ENCODE results near the gene KHSRP.

KHSRP gene

GRCh38 chr19:6412447-6413091 is 12.0 kb downstream of the KHSRP start:
- no peaks in the 10 kb centered on the region for H3K27me3 ChIP-seq
- intact Hi-C loops (cut with DNase I; ENCODE audit: low total_unique reads), result no loop called here
- TF ChIP-seq CTCF (IDR thresholded peaks at IDR 0.05), result peak in 1 of 2 experiments; percentile 37
- H3K4me3 ChIP-seq, result no peak overlapping the region
- no peak overlapping the region for H3K27ac ChIP-seq
- H3K9me3 ChIP-seq, result no peaks in the 10 kb centered on the region
- H3K4me1 ChIP-seq, result no peaks in the 10 kb centered on the region
- no peak for DNase-seq
- H3K36me3 ChIP-seq, result peaks cover 37 to 44% (median 38%) of the 10 kb centered on the region in 3 donors

GRCh38 chr19:6412061-6412446 is 12.6 kb downstream of the KHSRP start:
- H3K27ac ChIP-seq, result no peak overlapping the region
- H3K27me3 ChIP-seq, result no peaks in the 10 kb centered on the region
- no peaks in the 10 kb centered on the region for H3K9me3 ChIP-seq
- no peak for TF ChIP-seq CTCF (IDR thresholded peaks at IDR 0.05)
- H3K4me1 ChIP-seq, result no peaks in the 10 kb centered on the region
- H3K4me3 ChIP-seq, result no peak overlapping the region
- DNase-seq, result no peak
- intact Hi-C loops (cut with DNase I; ENCODE audit: low total_unique reads), result no loop called here
- H3K36me3 ChIP-seq, result peaks cover 31 to 39% (median 33%) of the 10 kb centered on the region in 3 donors

GRCh38 chr19:6409346-6409745 is 15.3 kb downstream of the KHSRP start:
- Histone ChIP-seq H3K36me3 (peaks cover 4 to 12% (median 6%) of the 10 kb centered on the region in 3 donors), H3K27ac (no peak overlapping the region), H3K4me1 (no peaks in the 10 kb centered on the region), H3K4me3 (no peak overlapping the region), H3K27me3 (no peaks in the 10 kb centered on the region), H3K9me3 (no peaks in the 10 kb centered on the region)
- TF ChIP-seq CTCF (IDR thresholded peaks at IDR 0.05), result no peak
- no peak for DNase-seq
- intact Hi-C loops (cut with DNase I; ENCODE audit: low total_unique reads), result no loop called here

- Histone ChIP-seq H3K4me3 (no peak overlapping the region), H3K9me3 (no peaks in the 10 kb centered on the region), H3K27ac (no peak overlapping the region), H3K27me3 (no peaks in the 10 kb centered on the region), H3K36me3 (no peaks in the 10 kb centered on the region), H3K4me1 (no peaks in the 10 kb centered on the region)
- no peak for DNase-seq
- TF ChIP-seq CTCF (IDR thresholded peaks at IDR 0.05), result no peak
- intact Hi-C loops (cut with DNase I; ENCODE audit: low total_unique reads), result no loop called here
Measured at GRCh38 chr19:6406401-6406800, 18.2 kb downstream of the KHSRP start.

GRCh38 chr19:6402837-6403608 is 21.6 kb downstream of the KHSRP start:
- Histone ChIP-seq H3K4me3 (no peak overlapping the region), H3K27me3 (no peaks in the 10 kb centered on the region), H3K27ac (no peak overlapping the region), H3K36me3 (no peaks in the 10 kb centered on the region), H3K4me1 (no peaks in the 10 kb centered on the region), H3K9me3 (no peaks in the 10 kb centered on the region)
- intact Hi-C loops (cut with DNase I; ENCODE audit: low total_unique reads), result no loop called here
- no peak for TF ChIP-seq CTCF (IDR thresholded peaks at IDR 0.05)
- no peak for DNase-seq
